Measurements from ENCODE around the gene PABPN1L.

- TF ChIP-seq, protein P1, sequence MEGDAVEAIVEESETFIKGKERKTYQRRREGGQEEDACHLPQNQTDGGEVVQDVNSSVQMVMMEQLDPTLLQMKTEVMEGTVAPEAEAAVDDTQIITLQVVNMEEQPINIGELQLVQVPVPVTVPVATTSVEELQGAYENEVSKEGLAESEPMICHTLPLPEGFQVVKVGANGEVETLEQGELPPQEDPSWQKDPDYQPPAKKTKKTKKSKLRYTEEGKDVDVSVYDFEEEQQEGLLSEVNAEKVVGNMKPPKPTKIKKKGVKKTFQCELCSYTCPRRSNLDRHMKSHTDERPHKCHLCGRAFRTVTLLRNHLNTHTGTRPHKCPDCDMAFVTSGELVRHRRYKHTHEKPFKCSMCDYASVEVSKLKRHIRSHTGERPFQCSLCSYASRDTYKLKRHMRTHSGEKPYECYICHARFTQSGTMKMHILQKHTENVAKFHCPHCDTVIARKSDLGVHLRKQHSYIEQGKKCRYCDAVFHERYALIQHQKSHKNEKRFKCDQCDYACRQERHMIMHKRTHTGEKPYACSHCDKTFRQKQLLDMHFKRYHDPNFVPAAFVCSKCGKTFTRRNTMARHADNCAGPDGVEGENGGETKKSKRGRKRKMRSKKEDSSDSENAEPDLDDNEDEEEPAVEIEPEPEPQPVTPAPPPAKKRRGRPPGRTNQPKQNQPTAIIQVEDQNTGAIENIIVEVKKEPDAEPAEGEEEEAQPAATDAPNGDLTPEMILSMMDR (IDR thresholded peaks at IDR 0.05), result no peak
- TF ChIP-seq POLR2A (IDR thresholded peaks at IDR 0.05), result no peak
Measured at GRCh38 chr16:88820385-88821025, 46.0 kb downstream of the PABPN1L start.

Data from sigmoid colon (tissue), 3 donors.